PC-3 (cell line): ENCODE results near the gene SCD.

Source experiments
- CTCF ChIP-seq: fragments of 300-600 bp; sonication (generic); conservative IDR thresholded peaks from 2 replicates; pipeline ENCODE4 v1.5.1; 2017; ENCODE audit warnings: antibody characterized with exemption, low read depth, mild to moderate bottlenecking, low read length
- EZH2 ChIP-seq: fragments of 300-600 bp; sonication (generic); IDR thresholded peaks from one replicate; pipeline ENCODE4 v1.6.1; 2017; ENCODE audit warnings: antibody characterized with exemption, mild to moderate bottlenecking, low read length; ENCODE audit not compliant: unreplicated experiment

- no peak for TF ChIP-seq CTCF
- TF ChIP-seq EZH2: no peak
Observed at GRCh38 chr10:100346765-100347567, at the start of gene SCD.
